ENCODE results near the gene SIPA1L2. TPM values are rescaled to one million over a fixed set of nuclear protein-coding genes. Genes with fewer than 3 reads are reported as not detected.
A peak's percentile ranks its signal among the peaks of the same experiment; 100 is the strongest.

Gene SIPA1L2
- total and polyA plus RNA-seq, 2 of the 13 experiments (the other 11 are each of a cell fraction or from before 2014, with no cell fraction given) = 0.03 TPM; not detected in 1

DNA sequence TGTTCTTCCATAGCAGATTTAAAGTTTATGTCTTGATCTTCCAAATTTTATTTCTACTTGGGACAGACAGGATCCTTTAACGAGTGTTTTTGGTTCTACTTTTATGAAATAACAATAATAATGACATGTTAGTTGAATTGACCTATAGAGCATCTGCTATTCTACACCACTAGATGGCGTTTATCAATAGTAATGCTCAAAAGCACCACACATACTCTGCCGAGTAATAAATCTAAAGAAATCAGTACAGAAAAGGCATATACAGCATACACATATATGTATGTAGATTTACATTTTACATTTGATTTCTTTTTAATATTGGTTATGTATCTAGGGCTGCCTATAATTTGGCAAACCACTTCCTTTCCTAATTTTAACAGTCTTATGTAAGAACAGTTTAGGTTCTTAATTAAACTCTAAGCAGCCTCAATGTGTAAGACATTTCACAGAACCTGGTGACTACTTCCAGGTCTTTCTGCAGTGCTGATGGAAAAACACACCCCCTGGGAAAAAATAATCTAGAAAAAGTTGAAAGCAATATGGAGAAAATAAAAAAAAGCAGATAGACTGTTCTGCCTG, 5.9 kb upstream of the SIPA1L2 start:
- Histone ChIP-seq H2AFZ (ENCODE audit: low read length) (no peak overlapping the region), H3K36me3 (replicated peaks in 1 of 2; ENCODE audit: control insufficient read depth in 1 of 2, insufficient read depth in 2 of 2, low read length in 2 of 2) (no peaks in the 10 kb centered on the region), H3K79me2 (ENCODE audit: insufficient read depth, low read length) (no peaks in the 10 kb centered on the region), H3K4me1 (ENCODE audit: insufficient read depth, low read length) (no peaks in the 10 kb centered on the region), H3K4me3 (replicated peaks in 1 of 3; ENCODE audit: insufficient read depth in 1 of 3, low read depth in 2 of 3, low read length in 3 of 3) (no peak overlapping the region), H3K27ac (ENCODE audit: extremely low read length, insufficient read depth, low read length) (no peak overlapping the region), H3K27me3 (ENCODE audit: control insufficient read depth in 1 of 2, insufficient read depth in 2 of 2, low read length in 2 of 2) (peaks cover 0 to 19% of the 10 kb centered on the region in 2 experiments; a peak in 3 of 5 replicates), H3K9me3 (ENCODE audit: low read length) (no peaks in the 10 kb centered on the region), H4K20me1 (ENCODE audit: insufficient read depth, low read length) (no peaks in the 10 kb centered on the region), H3K9ac (ENCODE audit: insufficient read depth, low read depth, low read length) (no peak overlapping the region), H3K4me2 (ENCODE audit: low read depth, low read length) (no peak overlapping the region)
- ATAC-seq = peak; percentile 75
- no peak for TF ChIP-seq ZNF350 (CRISPR knock-in tag; IDR thresholded peaks at IDR 0.05; ENCODE audit: borderline replicate concordance, low read depth)
- TF ChIP-seq ZNF207 (IDR thresholded peaks at IDR 0.05; ENCODE audit: borderline replicate concordance) = no peak
- no peak for TF ChIP-seq BORCS8-MEF2B (CRISPR knock-in tag; IDR thresholded peaks at IDR 0.05)
- TF ChIP-seq, protein P1, sequence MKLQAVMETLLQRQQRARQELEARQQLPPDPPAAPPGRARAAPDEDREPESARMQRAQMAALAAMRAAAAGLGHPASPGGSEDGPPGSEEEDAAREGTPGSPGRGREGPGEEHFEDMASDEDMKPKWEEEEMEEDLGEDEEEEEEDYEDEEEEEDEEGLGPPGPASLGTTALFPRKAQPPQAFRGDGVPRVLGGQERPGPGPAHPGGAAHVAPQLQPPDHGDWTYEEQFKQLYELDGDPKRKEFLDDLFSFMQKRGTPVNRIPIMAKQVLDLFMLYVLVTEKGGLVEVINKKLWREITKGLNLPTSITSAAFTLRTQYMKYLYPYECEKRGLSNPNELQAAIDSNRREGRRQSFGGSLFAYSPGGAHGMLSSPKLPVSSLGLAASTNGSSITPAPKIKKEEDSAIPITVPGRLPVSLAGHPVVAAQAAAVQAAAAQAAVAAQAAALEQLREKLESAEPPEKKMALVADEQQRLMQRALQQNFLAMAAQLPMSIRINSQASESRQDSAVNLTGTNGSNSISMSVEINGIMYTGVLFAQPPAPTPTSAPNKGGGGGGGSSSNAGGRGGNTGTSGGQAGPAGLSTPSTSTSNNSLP (IDR thresholded peaks at IDR 0.05; ENCODE audit: low read depth, low read length) = peak; percentile 48; the same call in 1 of the 2 replicates
- TF ChIP-seq, protein P2, sequence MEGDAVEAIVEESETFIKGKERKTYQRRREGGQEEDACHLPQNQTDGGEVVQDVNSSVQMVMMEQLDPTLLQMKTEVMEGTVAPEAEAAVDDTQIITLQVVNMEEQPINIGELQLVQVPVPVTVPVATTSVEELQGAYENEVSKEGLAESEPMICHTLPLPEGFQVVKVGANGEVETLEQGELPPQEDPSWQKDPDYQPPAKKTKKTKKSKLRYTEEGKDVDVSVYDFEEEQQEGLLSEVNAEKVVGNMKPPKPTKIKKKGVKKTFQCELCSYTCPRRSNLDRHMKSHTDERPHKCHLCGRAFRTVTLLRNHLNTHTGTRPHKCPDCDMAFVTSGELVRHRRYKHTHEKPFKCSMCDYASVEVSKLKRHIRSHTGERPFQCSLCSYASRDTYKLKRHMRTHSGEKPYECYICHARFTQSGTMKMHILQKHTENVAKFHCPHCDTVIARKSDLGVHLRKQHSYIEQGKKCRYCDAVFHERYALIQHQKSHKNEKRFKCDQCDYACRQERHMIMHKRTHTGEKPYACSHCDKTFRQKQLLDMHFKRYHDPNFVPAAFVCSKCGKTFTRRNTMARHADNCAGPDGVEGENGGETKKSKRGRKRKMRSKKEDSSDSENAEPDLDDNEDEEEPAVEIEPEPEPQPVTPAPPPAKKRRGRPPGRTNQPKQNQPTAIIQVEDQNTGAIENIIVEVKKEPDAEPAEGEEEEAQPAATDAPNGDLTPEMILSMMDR (CRISPR knock-in tag; IDR thresholded peaks at IDR 0.05) = peak; percentile 59
- TF ChIP-seq RAD21 (CRISPR knock-in tag; IDR thresholded peaks at IDR 0.05) = 0 out of 2 replicates have a peak, but pooled peaks have one; percentile 26
- peak; percentile 63 for TF ChIP-seq SMC3 (IDR thresholded peaks at IDR 0.05; ENCODE audit: low read length)
- peak; percentile 50; the same call in 1 of the 2 replicates for TF ChIP-seq STAG1 (CRISPR knock-in tag; IDR thresholded peaks at IDR 0.05)
- no peak for TF ChIP-seq IKZF4 (CRISPR knock-in tag; IDR thresholded peaks at IDR 0.05; ENCODE audit: borderline replicate concordance, low read depth, not compliant biosample characterization)
- intact Hi-C loops (cut with micrococcal nuclease; ENCODE audit: unreplicated experiment) (loop anchor here (1.0 to 10.0 kb wide), 3 partner anchors 319 to 771 kb away; partner anchors contain the start of gene NTPCR), in situ Hi-C loops (cut with HindIII; ENCODE audit: extremely low pct_ligation_motif_present, low pct_unique_long_range_greater_than_20kb) (loop anchor here (5.0 kb wide), 1 partner anchor 391 kb away; no protein-coding TSS in a partner anchor)
- peak; percentile 23 for DNase-seq (ENCODE audit: low spot score)
- ChIA-PET CTCF (ENCODE audit: low intra/inter-chr PET ratio, low total read pairs) (interaction anchor here (1.6 to 1.9 kb wide), 3 partner anchors 390 to 605 kb away, joined by 9 to 15 read pairs (median 11); no protein-coding TSS in a partner anchor), POLR2A (no interaction called here)
- FAIRE-seq = no peak
- no TSS peak for BruUV-seq (replicated peaks)
- WGBS (ENCODE audit: low lambda C conversion rate) = 3% methylated on average over 3 of the region's 3 CpGs
